Lower leg skin (tissue), 3 donors: ENCODE data around the gene SSH2.

Experiments
- POLR2A ChIP-seq, 2 donors: fragments of 450-650 bp; IDR thresholded peaks; one replicate each; pipeline ENCODE4 v1.6.1; 2016 to 2017; ENCODE audit warnings: antibody characterized with exemption in 2 of 2, mild to moderate bottlenecking in 1 of 2, moderate library complexity in 1 of 2
- TF ChIP-seq, protein P1 (sequence below), 3 donors: fragments of 450-650 bp; IDR thresholded peaks; one replicate each; pipeline ENCODE4 v1.5.1; 2016; ENCODE audit warnings: antibody characterized with exemption in 3 of 3, mild to moderate bottlenecking in 3 of 3, moderate library complexity in 2 of 3

DNA sequence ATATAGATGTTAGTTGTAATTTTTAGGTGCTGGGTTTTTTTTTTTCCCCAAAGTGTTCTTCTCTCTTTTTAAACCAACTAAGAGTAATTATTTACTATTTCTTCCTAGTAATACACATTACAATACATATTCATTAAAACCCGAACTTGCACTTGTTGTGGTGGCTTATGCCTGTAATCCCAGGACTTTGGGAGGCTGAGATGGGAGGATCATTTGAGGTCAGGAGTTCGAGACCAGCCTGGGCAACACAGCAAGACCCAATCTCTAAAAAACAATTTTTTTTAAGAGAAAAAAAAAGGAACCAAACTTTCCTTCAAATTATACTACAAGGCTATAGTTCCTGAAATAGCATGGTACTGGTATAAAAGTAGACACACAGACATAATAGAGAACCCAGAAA is 15.3 kb upstream of the SSH2 start:
- TF ChIP-seq, protein P1, sequence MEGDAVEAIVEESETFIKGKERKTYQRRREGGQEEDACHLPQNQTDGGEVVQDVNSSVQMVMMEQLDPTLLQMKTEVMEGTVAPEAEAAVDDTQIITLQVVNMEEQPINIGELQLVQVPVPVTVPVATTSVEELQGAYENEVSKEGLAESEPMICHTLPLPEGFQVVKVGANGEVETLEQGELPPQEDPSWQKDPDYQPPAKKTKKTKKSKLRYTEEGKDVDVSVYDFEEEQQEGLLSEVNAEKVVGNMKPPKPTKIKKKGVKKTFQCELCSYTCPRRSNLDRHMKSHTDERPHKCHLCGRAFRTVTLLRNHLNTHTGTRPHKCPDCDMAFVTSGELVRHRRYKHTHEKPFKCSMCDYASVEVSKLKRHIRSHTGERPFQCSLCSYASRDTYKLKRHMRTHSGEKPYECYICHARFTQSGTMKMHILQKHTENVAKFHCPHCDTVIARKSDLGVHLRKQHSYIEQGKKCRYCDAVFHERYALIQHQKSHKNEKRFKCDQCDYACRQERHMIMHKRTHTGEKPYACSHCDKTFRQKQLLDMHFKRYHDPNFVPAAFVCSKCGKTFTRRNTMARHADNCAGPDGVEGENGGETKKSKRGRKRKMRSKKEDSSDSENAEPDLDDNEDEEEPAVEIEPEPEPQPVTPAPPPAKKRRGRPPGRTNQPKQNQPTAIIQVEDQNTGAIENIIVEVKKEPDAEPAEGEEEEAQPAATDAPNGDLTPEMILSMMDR (IDR thresholded peaks at IDR 0.05): no peak
- no peak for TF ChIP-seq POLR2A (IDR thresholded peaks at IDR 0.05)
